GM19455 (cell line): ENCODE results near the gene CAPN7.

Experiments used
- ATAC-seq: cut with Tn5 transposase; IDR thresholded peaks from one replicate; pipeline ENCODE4 v1.9.1; 2021; ENCODE audit not compliant: unreplicated experiment

Gene CAPN7

GRCh38 chr3:15294929-15295328, 88.9 kb downstream of the CAPN7 start:
- no peak for ATAC-seq

GRCh38 chr3:15295506-15295905, 89.5 kb downstream of the CAPN7 start:
- ATAC-seq = no peak

GRCh38 chr3:15297608-15298350, 91.7 kb downstream of the CAPN7 start:
- ATAC-seq = no peak

GRCh38 chr3:15298504-15298903, 92.5 kb downstream of the CAPN7 start:
- ATAC-seq = no peak

- ATAC-seq = no peak
These were observed 93.0 kb downstream of the CAPN7 start for GRCh38 chr3:15299036-15299435.

DNA sequence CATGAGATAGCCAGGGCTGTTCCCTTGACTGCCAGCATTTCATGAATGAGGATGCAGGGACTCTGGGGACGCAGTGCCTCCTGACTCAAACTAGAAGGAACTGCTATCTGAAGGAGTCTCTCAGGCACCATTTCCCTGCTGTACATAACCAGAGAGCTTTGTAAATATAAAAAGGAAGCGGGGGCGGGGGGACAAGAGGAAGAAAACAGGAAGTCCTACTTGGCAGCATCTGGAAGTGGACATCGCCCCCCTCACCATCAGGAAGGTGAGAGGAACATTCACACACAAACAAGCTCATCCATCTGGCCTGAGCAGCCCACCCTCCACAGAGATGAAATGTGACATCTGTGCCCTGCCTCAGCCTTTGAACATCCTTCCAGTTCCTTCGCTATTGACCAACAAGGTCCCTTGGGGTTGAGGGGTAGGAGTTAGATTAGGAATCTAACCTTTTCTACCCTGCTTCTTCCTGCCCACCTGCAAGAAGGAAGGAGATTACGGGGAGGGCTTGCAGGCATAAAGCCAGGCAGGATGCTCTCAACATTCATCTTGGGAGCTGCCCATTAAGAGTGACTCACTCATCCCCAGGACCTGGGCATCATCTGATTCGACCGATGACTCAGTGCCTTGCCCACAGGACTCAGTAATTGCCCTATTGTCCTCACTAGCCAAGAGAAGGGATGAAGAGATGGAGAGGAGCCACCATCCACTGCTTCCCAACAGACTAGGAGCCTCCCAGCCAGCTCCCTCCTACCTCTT, 94.5 kb downstream of the CAPN7 start:
- no peak for ATAC-seq

DNA sequence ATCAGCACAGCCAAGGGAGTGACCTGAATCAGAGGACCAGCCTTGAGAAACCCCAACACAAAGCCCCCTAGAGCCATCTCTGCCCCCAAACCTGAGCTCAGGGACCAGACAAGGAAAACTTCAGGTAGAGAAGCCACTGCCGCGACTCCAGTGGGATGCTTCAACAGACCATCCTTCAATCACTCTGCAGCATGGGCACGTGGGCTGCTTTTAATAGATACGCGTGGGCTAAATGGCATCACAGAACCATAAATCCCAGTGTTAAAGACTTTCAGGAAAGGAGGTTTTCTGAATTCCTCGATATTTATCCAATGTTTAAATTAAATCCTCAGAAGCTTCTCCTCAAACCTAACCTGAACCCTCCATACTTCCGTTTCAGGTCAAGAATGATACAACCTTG, 95.7 kb downstream of the CAPN7 start:
- ATAC-seq = no peak
